GM23338 (cell line): ENCODE data around the gene PROZ.

ENCODE experiments used
- CTCF ChIP-seq, 2 experiments: fragments of 200-600 bp in 1 of 2; sonication (generic) in 1 of 2; conservative IDR thresholded peaks; 2 replicates each; pipeline versions ENCODE4 v1.5.1 to v1.6.1; 2016 to 2017; ENCODE audit warnings: antibody characterized with exemption in 2 of 2, low read depth in 2 of 2, mild to moderate bottlenecking in 2 of 2, moderate library complexity in 1 of 2
- EZH2phosphoT487 ChIP-seq: fragments of 200-600 bp; sonication (generic); IDR thresholded peaks from one replicate; pipeline ENCODE4 v1.8.1; 2018; ENCODE audit warnings: antibody characterized with exemption; ENCODE audit not compliant: unreplicated experiment
- NANOG ChIP-seq: IDR thresholded peaks from 2 replicates; pipeline ENCODE4 v1.6.1; 2016; ENCODE audit warnings: antibody characterized with exemption, borderline replicate concordance
- POLR2AphosphoS5 ChIP-seq: IDR thresholded peaks from 2 replicates; pipeline ENCODE4 v1.6.1; 2016; ENCODE audit warnings: antibody characterized with exemption, low read depth
- REST ChIP-seq: IDR thresholded peaks from one replicate; pipeline ENCODE4 v1.6.1; 2018; ENCODE audit warnings: antibody characterized with exemption; ENCODE audit not compliant: unreplicated experiment

GRCh38 chr13:113211774-113212173 is 53.3 kb downstream of the PROZ start:
- no peak for TF ChIP-seq POLR2AphosphoS5
- TF ChIP-seq CTCF (conservative IDR thresholded peaks at IDR 0.05; ENCODE audit: low read depth in 2 of 2) = peak; percentile 51 to 61
- no peak for TF ChIP-seq EZH2phosphoT487
- no peak for TF ChIP-seq NANOG
- TF ChIP-seq REST = no peak
